ENCODE results near the gene LUC7L3. TPM values are rescaled to one million over a fixed set of nuclear protein-coding genes. Genes with fewer than 3 reads are reported as not detected.

Gene LUC7L3
- total RNA-seq (305 and 311 TPM in 2 replicates), polyA plus RNA-seq (42.9 and 101 TPM in 2 replicates), polyA minus RNA-seq (26.9 and 61.5 TPM in 2 replicates)
- 177 TPM for total RNA-seq (2013)

- peak; percentile 93 for ATAC-seq (ENCODE audit: low read depth)
- H3K4me1 ChIP-seq (ENCODE audit: control insufficient read depth in 2 of 2, insufficient read depth in 2 of 2, low read length in 2 of 2), result peaks cover 31 to 32% of the 10 kb centered on the region in 2 donors
Measured at GRCh38 chr17:50719144-50719923, at the start of gene LUC7L3. Gene LUC7L3 (plus strand): TSS chr17:50719603. CDS start chr17:50719733, 130 bp downstream.

More at GRCh38 chr17:50719144-50719923, at the start of gene LUC7L3:
- H3K36me3 ChIP-seq (replicated peaks in 1 of 2; ENCODE audit: control extremely low read depth in 1 of 2, control insufficient read depth in 1 of 2, extremely low read depth in 1 of 2, insufficient read depth in 2 of 2, low read length in 1 of 2), result peaks cover 1 to 7% of the 10 kb centered on the region in 2 experiments
- Mint-ChIP-seq H3K27me3 (no peaks in the 10 kb centered on the region), H3K27ac (peak within 1 kb of the TSS; percentile 99), H3K4me1 (peaks cover 36% of the 10 kb centered on the region), H3K4me3 (peak within 1 kb of the TSS; percentile 98), H3K9me3 (ENCODE audit: insufficient read depth) (no peaks in the 10 kb centered on the region)
- intact Hi-C loops (cut with micrococcal nuclease), result loop anchor here (1.0 to 5.0 kb wide), 2 partner anchors 12 to 932 kb away; partner anchors contain the start of genes ANKRD40 and KAT7
- H4K20me1 ChIP-seq (ENCODE audit: control insufficient read depth, insufficient read depth, low read length, poor library complexity, severe bottlenecking), result peaks cover 25% of the 10 kb centered on the region
- peak; percentile 96 for DNase-seq
- peak within 1 kb of the TSS; percentile 96 to 97 for H3K27ac ChIP-seq (ENCODE audit: low read length in 2 of 2)
- H3K27me3 ChIP-seq (replicated peaks in 1 of 4; ENCODE audit: control extremely low read depth in 1 of 4, control insufficient read depth in 3 of 4, insufficient read depth in 4 of 4, low read length in 3 of 4), result no peaks in the 10 kb centered on the region
- peak within 1 kb of the TSS; percentile 88 for H2AFZ ChIP-seq (ENCODE audit: insufficient read depth, low read depth, low read length, poor library complexity, severe bottlenecking)
- H3K4me3 ChIP-seq (ENCODE audit: control extremely low read depth in 1 of 5, extremely low read depth in 1 of 5, insufficient read depth in 1 of 5, low read depth in 2 of 5, low read length in 4 of 5), result peak within 1 kb of the TSS; percentile 75 to 97 (median 87)
- H3K9ac ChIP-seq (ENCODE audit: low read length), result peak within 1 kb of the TSS; percentile 91
- POLR2A ChIA-PET, result interaction anchor here (0.9 to 1.4 kb wide), 5 partner anchors 10 to 347 kb away, joined by 3 to 14 read pairs (median 7); partner anchors contain the start of genes ANKRD40 and TOB1
- WGBS (ENCODE audit: insufficient coverage), result 1% methylated on average over 76 of the region's 76 CpGs
- peaks cover 49% of the 10 kb centered on the region for H3K79me2 ChIP-seq (ENCODE audit: control insufficient read depth, insufficient read depth, low read length)
- peaks cover 0 to 2% (median 0%) of the 10 kb centered on the region in 3 donors for H3K9me3 ChIP-seq (ENCODE audit: control extremely low read depth in 1 of 3, control insufficient read depth in 2 of 3, insufficient read depth in 1 of 3, low read length in 2 of 3)
- TF ChIP-seq EZH2 (IDR thresholded peaks at IDR 0.05; ENCODE audit: borderline replicate concordance, insufficient read depth, low read depth, low read length, poor library complexity, severe bottlenecking), result no peak
- no peak for TF ChIP-seq CTCF (IDR thresholded peaks at IDR 0.05)
- CTCF ChIA-PET, result interaction anchor here (0.6 to 1.0 kb wide), 3 partner anchors 11 to 240 kb away, joined by 3 to 4 read pairs (median 4); partner anchors contain the start of gene RSAD1
- peak within 1 kb of the TSS; percentile 71 for H3K4me2 ChIP-seq (replicated peaks; ENCODE audit: low read depth, low read length, poor library complexity, severe bottlenecking)

Data from B cell (primary cell).